ENCODE data around the gene EMC8. TPM values are rescaled to one million over a fixed set of nuclear protein-coding genes. Genes with fewer than 3 reads are reported as not detected.
"Not testable (repeated sequence)": the region's sequence is repeated elsewhere in the genome, so short reads cannot be mapped to it uniquely, and the experiment has no call there.

Gene EMC8
- 10 to 100 TPM in 2 of 3 donors, 1 to 10 TPM in 1; 9.0 to 17.1 (median 10.8) TPM for polyA plus RNA-seq

- H3K27ac ChIP-seq (ENCODE audit: low read depth, low read length) = no peak within 1 kb of the TSS
- 0% methylated on average over 57 to 87 of the region's 87 CpGs for WGBS, 3 donors
Measured at GRCh38 chr16:85799497-85800320, at the start of gene EMC8, which contains the start of gene COX4I1. Gene EMC8 (minus strand): TSS chr16:85799544. CDS start chr16:85799295, 249 bp downstream. Gene COX4I1 (plus strand): TSS chr16:85799695. CDS start chr16:85801206, 1,511 bp downstream.

GRCh38 chr16:85848986-85849385, 49.6 kb upstream of the EMC8 start:
- no peak overlapping the region for H3K27ac ChIP-seq (ENCODE audit: low read depth, low read length)
- 45 to 50% (median 48%) methylated on average over 9 of the region's 9 CpGs for WGBS, 3 donors

GRCh38 chr16:85847681-85848601, 48.6 kb upstream of the EMC8 start:
- H3K27ac ChIP-seq (ENCODE audit: low read depth, low read length) = no peak overlapping the region
- 54 to 59% (median 55%) methylated on average over 39 of the region's 39 CpGs for WGBS, 3 donors

- no peak overlapping the region for H3K27ac ChIP-seq (ENCODE audit: low read depth, low read length)
- WGBS, 3 donors = 77 to 79% (median 78%) methylated on average over 15 of the region's 15 CpGs
Measured at GRCh38 chr16:85847036-85847435, 47.7 kb upstream of the EMC8 start.

GRCh38 chr16:85846461-85846860, 47.1 kb upstream of the EMC8 start:
- H3K27ac ChIP-seq (ENCODE audit: low read depth, low read length) = no peak overlapping the region
- 83 to 92% (median 91%) methylated on average over 9 of the region's 9 CpGs for WGBS, 3 donors

GRCh38 chr16:85845266-85845665, 45.9 kb upstream of the EMC8 start:
- H3K27ac ChIP-seq (ENCODE audit: low read depth, low read length) = no peak overlapping the region
- 51 to 68% (median 56%) methylated on average over 20 of the region's 20 CpGs for WGBS, 3 donors

- 5 to 19% (median 12%) methylated on average over 15 of the region's 15 CpGs for WGBS, 3 donors
Measured at GRCh38 chr16:85844786-85845185, 45.4 kb upstream of the EMC8 start.

GRCh38 chr16:85844169-85844481, 44.8 kb upstream of the EMC8 start:
- no peak overlapping the region for H3K27ac ChIP-seq (ENCODE audit: low read depth, low read length)

More at GRCh38 chr16:85844786-85845185, 45.4 kb upstream of the EMC8 start:
- no peak overlapping the region for H3K27ac ChIP-seq (ENCODE audit: low read depth, low read length)

GRCh38 chr16:85843471-85844168, 44.3 kb upstream of the EMC8 start:
- H3K27ac ChIP-seq (ENCODE audit: low read depth, low read length) = no peak overlapping the region
- 89 to 92% (median 91%) methylated on average over 11 of the region's 11 CpGs for WGBS, 3 donors

GRCh38 chr16:85842848-85843247, 43.5 kb upstream of the EMC8 start:
- WGBS, 3 donors = 89 to 96% (median 93%) methylated on average over 8 to 9 of the region's 9 CpGs
- no peak overlapping the region for H3K27ac ChIP-seq (ENCODE audit: low read depth, low read length)

GRCh38 chr16:85842435-85842834, 43.1 kb upstream of the EMC8 start:
- H3K27ac ChIP-seq (ENCODE audit: low read depth, low read length) = no peak overlapping the region
- WGBS, 3 donors = 85 to 94% (median 91%) methylated on average over 9 of the region's 9 CpGs

- 85 to 95% (median 95%) methylated on average over 10 of the region's 10 CpGs for WGBS, 3 donors
- H3K27ac ChIP-seq (ENCODE audit: low read depth, low read length) = no peak overlapping the region
Measured at GRCh38 chr16:85840801-85841200, 41.5 kb upstream of the EMC8 start.

GRCh38 chr16:85840395-85840794, 41.1 kb upstream of the EMC8 start:
- H3K27ac ChIP-seq (ENCODE audit: low read depth, low read length) = no peak overlapping the region
- WGBS, 3 donors = 83 to 94% (median 93%) methylated on average over 9 of the region's 9 CpGs

GRCh38 chr16:85839681-85840240, 40.4 kb upstream of the EMC8 start:
- WGBS, 3 donors = 80 to 84% (median 82%) methylated on average over 22 to 24 of the region's 24 CpGs

GRCh38 chr16:85838876-85839585, 39.7 kb upstream of the EMC8 start:
- no peak overlapping the region for H3K27ac ChIP-seq (ENCODE audit: low read depth, low read length)
- 83 to 92% (median 83%) methylated on average over 21 of the region's 21 CpGs for WGBS, 3 donors

More at GRCh38 chr16:85839681-85840240, 40.4 kb upstream of the EMC8 start:
- H3K27ac ChIP-seq (ENCODE audit: low read depth, low read length) = no peak overlapping the region

- WGBS, 3 donors = 68 to 76% (median 68%) methylated on average over 11 of the region's 11 CpGs
- no peak overlapping the region for H3K27ac ChIP-seq (ENCODE audit: low read depth, low read length)
Measured at GRCh38 chr16:85838381-85838780, 39.0 kb upstream of the EMC8 start.

GRCh38 chr16:85837654-85838053, 38.3 kb upstream of the EMC8 start:
- H3K27ac ChIP-seq (ENCODE audit: low read depth, low read length) = not testable (repeated sequence)
- 80 to 90% (median 89%) methylated on average over 4 of the region's 4 CpGs for WGBS, 3 donors
